Measurements from ENCODE around the gene RARB. TPM values are rescaled to one million over a fixed set of nuclear protein-coding genes. Genes with fewer than 3 reads are reported as not detected.

The RARB gene
- total and polyA plus RNA-seq, 2 of the 13 experiments (the other 11 are each of a cell fraction or from before 2014, with no cell fraction given) = 0.16 TPM; not detected in 1

DNA sequence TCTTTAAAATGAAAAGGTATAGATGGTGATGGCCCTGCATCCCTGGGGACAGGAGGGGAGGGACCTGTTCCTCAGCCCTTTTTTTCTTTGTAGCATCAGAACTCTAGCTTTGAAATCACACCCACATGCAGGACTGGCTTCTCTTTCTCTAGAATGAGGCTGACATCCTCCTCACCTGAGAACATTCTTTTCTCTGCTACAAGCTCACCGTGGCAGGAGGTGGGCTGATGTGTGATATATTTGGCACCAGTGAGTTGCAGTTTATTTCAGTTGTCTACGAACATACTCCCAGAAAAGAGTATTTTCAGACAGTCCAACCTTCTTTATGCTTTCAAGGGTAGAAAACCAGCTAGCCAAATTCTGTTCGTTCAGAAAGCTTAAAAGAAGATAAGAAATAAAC lies 43.6 kb upstream of the RARB start:
- H3K9me3 ChIP-seq (ENCODE audit: low read length) = no peaks in the 10 kb centered on the region
- H2AFZ ChIP-seq (ENCODE audit: low read length) = no peak overlapping the region
- DNase-seq (ENCODE audit: low spot score) = no peak
- H3K4me3 ChIP-seq (replicated peaks in 1 of 3; ENCODE audit: insufficient read depth in 1 of 3, low read depth in 2 of 3, low read length in 3 of 3) = no peak overlapping the region
- H3K36me3 ChIP-seq (replicated peaks in 1 of 2; ENCODE audit: control insufficient read depth in 1 of 2, insufficient read depth in 2 of 2, low read length in 2 of 2) = no peaks in the 10 kb centered on the region
- H4K20me1 ChIP-seq (ENCODE audit: insufficient read depth, low read length) = no peaks in the 10 kb centered on the region
- FAIRE-seq = no peak
- no peak for TF ChIP-seq HOXA9 (CRISPR knock-in tag; IDR thresholded peaks at IDR 0.05; ENCODE audit: borderline replicate concordance)
- no peak for TF ChIP-seq MIER2 (CRISPR knock-in tag; IDR thresholded peaks at IDR 0.05)
- no peak for TF ChIP-seq TSC22D2 (CRISPR knock-in tag; IDR thresholded peaks at IDR 0.05; ENCODE audit: borderline replicate concordance)
- TF ChIP-seq REXO4 (CRISPR knock-in tag; IDR thresholded peaks at IDR 0.05; ENCODE audit: borderline replicate concordance) = no peak
- TF ChIP-seq, protein P1, sequence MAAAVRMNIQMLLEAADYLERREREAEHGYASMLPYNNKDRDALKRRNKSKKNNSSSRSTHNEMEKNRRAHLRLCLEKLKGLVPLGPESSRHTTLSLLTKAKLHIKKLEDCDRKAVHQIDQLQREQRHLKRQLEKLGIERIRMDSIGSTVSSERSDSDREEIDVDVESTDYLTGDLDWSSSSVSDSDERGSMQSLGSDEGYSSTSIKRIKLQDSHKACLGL (CRISPR knock-in tag; IDR thresholded peaks at IDR 0.05) = no peak
- TF ChIP-seq, protein P2, sequence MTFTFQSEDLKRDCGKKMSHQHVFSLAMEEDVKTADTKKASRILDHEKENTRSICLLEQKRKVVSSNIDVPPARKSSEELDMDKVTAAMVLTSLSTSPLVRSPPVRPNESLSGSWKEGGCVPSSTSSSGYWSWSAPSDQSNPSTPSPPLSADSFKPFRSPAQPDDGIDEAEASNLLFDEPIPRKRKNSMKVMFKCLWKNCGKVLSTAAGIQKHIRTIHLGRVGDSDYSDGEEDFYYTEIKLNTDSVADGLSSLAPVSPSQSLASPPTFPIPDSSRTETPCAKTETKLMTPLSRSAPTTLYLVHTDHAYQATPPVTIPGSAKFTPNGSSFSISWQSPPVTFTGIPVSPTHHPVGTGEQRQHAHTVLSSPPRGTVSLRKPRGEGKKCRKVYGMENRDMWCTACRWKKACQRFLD (CRISPR knock-in tag; IDR thresholded peaks at IDR 0.05; ENCODE audit: borderline replicate concordance) = no peak
- TF ChIP-seq, protein P3, sequence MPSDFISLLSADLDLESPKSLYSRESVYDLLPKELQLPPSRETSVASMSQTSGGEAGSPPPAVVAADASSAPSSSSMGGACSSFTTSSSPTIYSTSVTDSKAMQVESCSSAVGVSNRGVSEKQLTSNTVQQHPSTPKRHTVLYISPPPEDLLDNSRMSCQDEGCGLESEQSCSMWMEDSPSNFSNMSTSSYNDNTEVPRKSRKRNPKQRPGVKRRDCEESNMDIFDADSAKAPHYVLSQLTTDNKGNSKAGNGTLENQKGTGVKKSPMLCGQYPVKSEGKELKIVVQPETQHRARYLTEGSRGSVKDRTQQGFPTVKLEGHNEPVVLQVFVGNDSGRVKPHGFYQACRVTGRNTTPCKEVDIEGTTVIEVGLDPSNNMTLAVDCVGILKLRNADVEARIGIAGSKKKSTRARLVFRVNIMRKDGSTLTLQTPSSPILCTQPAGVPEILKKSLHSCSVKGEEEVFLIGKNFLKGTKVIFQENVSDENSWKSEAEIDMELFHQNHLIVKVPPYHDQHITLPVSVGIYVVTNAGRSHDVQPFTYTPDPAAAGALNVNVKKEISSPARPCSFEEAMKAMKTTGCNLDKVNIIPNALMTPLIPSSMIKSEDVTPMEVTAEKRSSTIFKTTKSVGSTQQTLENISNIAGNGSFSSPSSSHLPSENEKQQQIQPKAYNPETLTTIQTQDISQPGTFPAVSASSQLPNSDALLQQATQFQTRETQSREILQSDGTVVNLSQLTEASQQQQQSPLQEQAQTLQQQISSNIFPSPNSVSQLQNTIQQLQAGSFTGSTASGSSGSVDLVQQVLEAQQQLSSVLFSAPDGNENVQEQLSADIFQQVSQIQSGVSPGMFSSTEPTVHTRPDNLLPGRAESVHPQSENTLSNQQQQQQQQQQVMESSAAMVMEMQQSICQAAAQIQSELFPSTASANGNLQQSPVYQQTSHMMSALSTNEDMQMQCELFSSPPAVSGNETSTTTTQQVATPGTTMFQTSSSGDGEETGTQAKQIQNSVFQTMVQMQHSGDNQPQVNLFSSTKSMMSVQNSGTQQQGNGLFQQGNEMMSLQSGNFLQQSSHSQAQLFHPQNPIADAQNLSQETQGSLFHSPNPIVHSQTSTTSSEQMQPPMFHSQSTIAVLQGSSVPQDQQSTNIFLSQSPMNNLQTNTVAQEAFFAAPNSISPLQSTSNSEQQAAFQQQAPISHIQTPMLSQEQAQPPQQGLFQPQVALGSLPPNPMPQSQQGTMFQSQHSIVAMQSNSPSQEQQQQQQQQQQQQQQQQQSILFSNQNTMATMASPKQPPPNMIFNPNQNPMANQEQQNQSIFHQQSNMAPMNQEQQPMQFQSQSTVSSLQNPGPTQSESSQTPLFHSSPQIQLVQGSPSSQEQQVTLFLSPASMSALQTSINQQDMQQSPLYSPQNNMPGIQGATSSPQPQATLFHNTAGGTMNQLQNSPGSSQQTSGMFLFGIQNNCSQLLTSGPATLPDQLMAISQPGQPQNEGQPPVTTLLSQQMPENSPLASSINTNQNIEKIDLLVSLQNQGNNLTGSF (CRISPR knock-in tag; IDR thresholded peaks at IDR 0.05) = no peak
- no peak for TF ChIP-seq ZBTB3 (CRISPR knock-in tag; IDR thresholded peaks at IDR 0.05; ENCODE audit: borderline replicate concordance, low read depth)
- H3K4me2 ChIP-seq (ENCODE audit: low read depth, low read length) = no peak overlapping the region
- ATAC-seq = no peak
- ChIA-PET POLR2A (no interaction called here), CTCF (ENCODE audit: low intra/inter-chr PET ratio, low total read pairs) (no interaction called here)
- H3K9ac ChIP-seq (ENCODE audit: insufficient read depth, low read depth, low read length) = no peak overlapping the region
- in situ Hi-C loops (cut with HindIII; ENCODE audit: extremely low pct_ligation_motif_present, low pct_unique_long_range_greater_than_20kb) (no loop called here), intact Hi-C loops (cut with micrococcal nuclease; ENCODE audit: unreplicated experiment) (no loop called here)
- no peaks in the 10 kb centered on the region for H3K79me2 ChIP-seq (ENCODE audit: insufficient read depth, low read length)
- H3K27me3 ChIP-seq (ENCODE audit: control insufficient read depth in 1 of 2, insufficient read depth in 2 of 2, low read length in 2 of 2) = no peaks in the 10 kb centered on the region; a peak in 1 of 5 replicates
- no peak overlapping the region for H3K27ac ChIP-seq (ENCODE audit: extremely low read length, insufficient read depth, low read length)
- WGBS (ENCODE audit: low lambda C conversion rate) = 16% methylated on average over 3 of the region's 3 CpGs
- BruUV-seq (replicated peaks) = no TSS peak
- H3K4me1 ChIP-seq (ENCODE audit: insufficient read depth, low read length) = no peaks in the 10 kb centered on the region

All from HepG2 (cell line).